ENCODE measurements around the gene SPANXN2.

Gene SPANXN2

GRCh38 chrX:143701460-143701859 is 19.1 kb downstream of the SPANXN2 start:
- DNase-seq (ENCODE audit: extremely low read depth, low read depth): no peak
- no peak for TF ChIP-seq CTCF (IDR thresholded peaks at IDR 0.05; ENCODE audit: low read depth, low read length)

- DNase-seq (ENCODE audit: extremely low read depth, low read depth): no peak
These were observed 25.7 kb downstream of the SPANXN2 start for GRCh38 chrX:143694885-143695284.

GRCh38 chrX:143683486-143683885 is 37.1 kb downstream of the SPANXN2 start:
- no peak for TF ChIP-seq CTCF (IDR thresholded peaks at IDR 0.05; ENCODE audit: low read depth, low read length)
- DNase-seq (ENCODE audit: extremely low read depth, low read depth): no peak

More at GRCh38 chrX:143694885-143695284, 25.7 kb downstream of the SPANXN2 start:
- TF ChIP-seq CTCF (IDR thresholded peaks at IDR 0.05; ENCODE audit: low read depth, low read length): no peak

GRCh38 chrX:143674926-143675325 is 45.6 kb downstream of the SPANXN2 start:
- no peak for DNase-seq (ENCODE audit: extremely low read depth, low read depth)
- TF ChIP-seq CTCF (IDR thresholded peaks at IDR 0.05; ENCODE audit: low read depth, low read length): no peak

GRCh38 chrX:143669395-143669794 is 51.2 kb downstream of the SPANXN2 start:
- no peak; the same call in 1 of the 2 replicates for TF ChIP-seq CTCF (IDR thresholded peaks at IDR 0.05; ENCODE audit: low read depth, low read length)
- DNase-seq (ENCODE audit: extremely low read depth, low read depth): no peak

- TF ChIP-seq CTCF (IDR thresholded peaks at IDR 0.05; ENCODE audit: low read depth, low read length): peak; percentile 58
- DNase-seq (ENCODE audit: extremely low read depth, low read depth): no peak
These were observed 56.2 kb downstream of the SPANXN2 start for GRCh38 chrX:143664302-143664701.

- no peak for TF ChIP-seq CTCF (IDR thresholded peaks at IDR 0.05; ENCODE audit: low read depth, low read length)
- no peak for DNase-seq (ENCODE audit: extremely low read depth, low read depth)
These were observed 56.8 kb downstream of the SPANXN2 start for GRCh38 chrX:143663755-143664154.

Data from AG09319 (cell line).